Measurements from ENCODE around the gene NWD2.

- no peak for TF ChIP-seq CTCF (conservative IDR thresholded peaks at IDR 0.05; ENCODE audit: low read depth, low read length)
- TF ChIP-seq EZH2 (IDR thresholded peaks at IDR 0.05; ENCODE audit: borderline replicate concordance, low read depth, low read length, poor library complexity, severe bottlenecking): no peak
Observed at GRCh38 chr4:37471093-37471492, 226.6 kb downstream of the NWD2 start.
